Activated CD8-positive, alpha-beta memory T cell treated with anti-CD3 and anti-CD28 coated beads for 4 hours (primary cell): ENCODE measurements around the gene MTUS2.

Source experiments
- DNase-seq, 2 donors: peaks; one replicate each; pipeline ENCODE4 v3.0.0-alpha.2; 2020; ENCODE audit warnings: low read depth in 2 of 2

The MTUS2 gene

DNA sequence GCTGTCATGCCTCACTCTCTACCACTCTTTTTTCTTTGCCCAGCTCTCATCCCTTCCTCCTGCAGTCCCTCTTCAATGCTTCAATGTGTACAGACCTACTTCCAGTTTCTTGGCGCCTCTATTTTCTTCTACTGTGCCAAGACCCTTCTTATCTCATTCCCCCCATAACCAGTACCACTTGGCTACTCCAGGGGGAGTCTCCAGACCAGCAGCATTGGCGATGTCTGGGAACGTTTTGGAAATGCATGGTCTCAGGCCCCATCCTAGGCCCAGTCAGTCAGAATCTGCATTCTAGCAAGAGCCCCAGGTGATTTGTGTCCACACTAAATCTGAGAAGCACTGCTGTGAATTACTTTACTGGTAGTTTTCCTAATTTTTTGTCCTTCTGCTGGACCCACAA is 577.1 kb downstream of the MTUS2 start:
- DNase-seq = no peak

DNA sequence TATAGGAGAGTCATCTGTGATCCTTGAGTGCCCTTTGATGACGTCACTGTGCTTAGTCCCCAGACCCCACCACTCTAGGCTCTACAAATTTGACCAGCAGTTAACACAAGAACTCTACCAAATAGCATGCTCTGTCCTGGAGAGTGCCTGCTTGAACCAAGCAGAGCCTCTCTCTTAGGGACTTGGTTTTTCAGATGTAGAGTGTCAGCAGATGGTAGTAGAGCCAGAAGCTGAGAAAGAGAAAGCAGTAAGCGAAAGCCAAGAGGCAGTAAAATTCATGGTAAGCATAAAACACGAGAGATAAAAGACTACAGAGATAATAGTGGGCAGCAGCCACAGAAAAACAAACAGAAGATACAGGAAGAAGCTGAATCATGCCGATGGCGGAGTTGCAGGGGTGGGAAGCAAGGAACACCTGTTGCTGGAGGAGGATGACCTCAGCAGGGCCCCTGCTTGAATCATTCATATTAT is 582.1 kb downstream of the MTUS2 start:
- no peak for DNase-seq

DNA sequence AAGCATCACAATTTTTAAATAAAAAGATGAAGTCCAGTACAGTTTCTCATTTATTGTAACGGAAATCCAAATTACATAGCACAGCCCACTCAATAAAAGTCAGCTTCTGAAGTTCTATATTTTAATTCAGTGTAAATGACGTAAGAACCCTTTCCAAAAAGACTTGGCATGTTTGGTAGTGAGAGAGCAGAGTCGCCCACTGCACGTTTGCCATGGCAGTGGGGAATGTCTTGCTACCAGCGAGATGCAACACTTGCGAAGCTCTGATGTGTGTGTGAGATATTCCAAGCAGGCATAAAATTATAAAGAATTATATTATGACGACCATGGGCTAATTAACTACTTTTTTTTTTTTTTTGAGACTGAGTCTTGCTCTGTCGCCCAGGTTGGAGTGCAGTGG is 585.3 kb downstream of the MTUS2 start:
- no peak for DNase-seq

- no peak for DNase-seq
These were observed 591.3 kb downstream of the MTUS2 start for GRCh38 chr13:29411481-29411880.

- DNase-seq = no peak
These were observed 597.9 kb downstream of the MTUS2 start for GRCh38 chr13:29418026-29418425.

- DNase-seq = no peak
These were observed 601.0 kb downstream of the MTUS2 start for GRCh38 chr13:29421118-29421517.

- no peak for DNase-seq
These were observed 601.9 kb downstream of the MTUS2 start for GRCh38 chr13:29422015-29422414.

DNA sequence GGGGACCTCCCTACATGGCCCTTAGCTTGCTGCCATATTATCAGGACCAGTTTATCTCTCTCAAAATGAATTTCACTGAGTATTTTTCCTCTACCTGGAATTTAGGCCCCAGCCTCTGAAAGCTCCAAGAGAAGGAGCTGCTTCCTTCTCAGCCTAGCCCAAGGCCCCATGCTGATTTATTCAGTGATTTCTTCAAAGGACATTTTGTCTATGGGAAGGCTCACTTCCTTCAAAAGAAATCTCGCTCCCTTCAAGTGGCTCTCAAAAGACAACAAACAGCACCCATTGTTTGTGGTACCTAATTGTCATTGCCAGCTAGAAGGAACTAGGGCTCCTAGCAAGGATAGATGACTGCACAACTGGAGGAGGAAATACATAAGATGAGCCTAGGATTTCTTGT is 602.9 kb downstream of the MTUS2 start:
- DNase-seq = no peak

- DNase-seq = no peak
These were observed 607.8 kb downstream of the MTUS2 start for GRCh38 chr13:29427937-29428309.

DNA sequence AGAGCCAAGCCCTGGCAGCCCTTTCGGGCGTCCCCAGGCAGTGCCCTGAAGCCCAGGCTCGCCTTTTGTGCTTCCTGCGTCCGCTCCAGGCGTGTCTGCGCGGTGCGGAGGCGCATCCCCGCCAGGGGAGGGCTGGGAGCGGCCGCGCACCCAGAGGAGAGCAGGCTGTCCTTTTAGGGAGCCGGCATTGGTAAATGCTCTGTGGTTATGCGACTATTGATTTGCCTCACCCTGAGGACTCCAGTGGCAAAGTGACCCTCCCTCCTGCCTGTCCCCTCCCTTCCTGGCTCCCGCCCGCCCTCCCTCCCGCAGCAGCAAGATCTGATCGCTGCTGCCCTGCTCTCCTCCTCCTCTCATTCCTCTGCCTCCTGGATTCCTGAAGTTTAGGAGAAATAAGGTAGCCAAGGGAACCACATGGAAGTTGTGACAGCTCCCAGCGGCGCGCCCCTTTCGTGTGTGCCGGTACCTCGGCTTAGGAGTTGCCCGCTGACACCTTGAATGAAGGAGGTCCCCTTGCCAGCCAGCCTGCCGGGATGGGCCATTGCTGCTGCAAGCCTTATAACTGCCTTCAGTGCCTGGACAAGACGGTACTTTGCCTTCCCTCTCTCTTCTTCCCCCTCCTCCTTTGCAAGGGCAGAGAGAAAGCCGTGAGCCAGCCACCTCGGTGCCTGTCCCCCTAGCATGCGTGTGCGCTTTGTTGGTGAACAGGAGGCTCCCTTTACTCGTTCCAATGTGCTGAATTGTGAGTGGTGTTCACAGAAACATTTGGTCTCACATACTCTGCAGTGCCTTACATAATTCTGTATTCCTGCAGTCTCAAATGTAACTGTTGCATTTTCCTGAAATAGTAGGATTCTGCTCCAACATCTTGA is 608.4 kb downstream of the MTUS2 start:
- DNase-seq = no peak

GRCh38 chr13:29429286-29429900 is 609.3 kb downstream of the MTUS2 start:
- DNase-seq = no peak

DNA sequence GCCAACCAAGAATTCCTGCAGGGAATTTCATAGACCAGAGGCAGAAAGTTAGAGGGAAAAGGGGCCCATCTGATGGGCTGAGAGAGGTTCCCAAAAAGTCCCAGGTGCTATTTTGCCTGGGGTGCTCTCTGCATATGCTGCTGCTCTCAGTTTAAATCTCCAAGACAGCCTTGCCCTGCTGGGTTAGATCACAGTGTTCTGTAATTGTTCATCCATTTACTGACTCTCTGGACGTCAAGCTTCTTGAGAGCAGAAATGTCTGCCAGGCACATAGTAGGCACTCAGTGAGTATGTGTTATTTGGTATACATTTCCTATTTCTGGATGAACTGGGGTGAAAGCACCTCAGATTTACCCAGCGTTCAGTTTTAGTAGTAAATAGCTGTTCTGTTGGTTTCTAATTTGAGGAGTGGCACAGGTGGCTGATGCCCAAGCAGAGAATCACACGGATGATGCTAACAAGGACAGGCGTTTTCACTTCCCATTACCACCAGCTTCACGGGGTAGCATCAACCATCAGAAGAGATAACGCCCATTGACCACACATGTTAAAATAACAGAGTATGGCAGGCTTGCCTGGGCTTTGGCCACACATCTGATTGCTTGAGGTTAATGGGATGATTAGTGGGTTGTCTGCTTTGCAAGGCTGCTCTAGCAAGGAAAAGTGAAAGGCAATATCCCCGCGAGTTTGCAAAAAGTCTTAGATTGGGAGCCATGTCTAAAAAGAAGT is 614.2 kb downstream of the MTUS2 start:
- DNase-seq = no peak

- DNase-seq = no peak
These were observed 615.2 kb downstream of the MTUS2 start for GRCh38 chr13:29435125-29435911.

DNA sequence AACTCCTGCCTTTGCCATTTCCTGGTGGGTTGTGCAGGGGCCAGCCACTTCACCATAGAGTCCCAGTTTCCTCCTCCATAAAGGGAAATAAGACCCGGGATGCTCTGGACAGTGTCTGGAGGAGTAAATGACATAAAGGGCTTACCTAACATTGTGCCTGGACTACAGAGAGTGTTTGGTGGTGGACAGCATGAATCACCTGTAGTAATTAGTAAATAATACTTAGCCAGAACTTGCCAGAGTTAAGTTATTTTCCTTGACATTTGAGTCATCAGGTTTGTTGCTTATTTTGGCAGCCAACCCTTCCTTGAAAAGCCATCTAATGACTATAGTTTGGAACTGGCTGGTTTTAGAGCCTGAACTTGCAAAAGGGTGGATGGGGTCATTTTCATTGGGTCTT is 616.2 kb downstream of the MTUS2 start:
- DNase-seq = no peak

DNA sequence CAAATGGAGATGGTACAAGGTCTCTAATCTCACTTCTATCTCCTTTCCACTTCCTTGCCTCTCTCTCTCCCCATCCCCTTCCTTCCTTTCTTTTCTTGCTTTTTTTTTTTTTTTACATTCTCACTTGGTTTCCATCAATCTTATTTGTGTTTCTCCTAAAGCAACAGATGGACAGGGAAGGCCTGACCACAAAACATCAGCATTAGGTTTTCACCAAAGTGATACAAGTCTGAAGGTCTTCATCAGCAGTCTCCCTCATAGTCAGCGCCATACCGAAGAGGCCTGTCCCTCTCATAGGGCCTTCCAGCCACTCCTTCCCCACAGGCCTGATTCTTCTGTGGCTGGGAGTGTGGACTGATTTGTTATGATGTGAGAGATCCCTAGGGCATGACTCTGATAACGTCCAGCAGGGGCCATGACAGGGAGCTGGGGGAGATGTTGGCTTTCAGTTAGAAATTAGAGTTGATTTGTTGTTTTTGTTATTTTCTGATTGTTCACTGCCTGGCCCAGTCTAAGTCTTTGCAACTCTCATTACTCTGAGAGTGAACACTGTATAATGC is 616.7 kb downstream of the MTUS2 start:
- no peak for DNase-seq

DNA sequence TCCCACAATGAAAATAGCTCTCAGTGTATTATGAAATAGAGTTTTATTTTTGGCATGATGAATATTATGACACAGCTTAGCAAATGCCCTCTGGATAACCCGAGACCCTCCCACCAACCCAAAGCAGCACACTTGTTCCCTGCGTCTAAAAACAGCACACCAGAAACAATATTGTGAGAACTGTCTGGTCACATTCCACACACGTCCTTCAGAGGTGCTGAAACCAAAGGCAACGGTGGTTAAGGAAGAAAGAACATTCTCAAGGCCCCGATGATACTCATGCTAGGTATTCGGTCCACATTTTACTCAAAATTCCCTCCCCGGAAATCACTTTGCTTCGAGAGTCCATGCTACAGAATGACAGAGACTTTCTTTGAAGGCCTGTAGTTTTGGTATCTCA is 618.6 kb downstream of the MTUS2 start:
- DNase-seq = no peak

GRCh38 chr13:29439601-29440388 is 619.7 kb downstream of the MTUS2 start:
- no peak for DNase-seq

- no peak for DNase-seq
These were observed 621.2 kb downstream of the MTUS2 start for GRCh38 chr13:29441306-29441705.

- no peak for DNase-seq
These were observed 625.9 kb downstream of the MTUS2 start for GRCh38 chr13:29446016-29446415.

DNA sequence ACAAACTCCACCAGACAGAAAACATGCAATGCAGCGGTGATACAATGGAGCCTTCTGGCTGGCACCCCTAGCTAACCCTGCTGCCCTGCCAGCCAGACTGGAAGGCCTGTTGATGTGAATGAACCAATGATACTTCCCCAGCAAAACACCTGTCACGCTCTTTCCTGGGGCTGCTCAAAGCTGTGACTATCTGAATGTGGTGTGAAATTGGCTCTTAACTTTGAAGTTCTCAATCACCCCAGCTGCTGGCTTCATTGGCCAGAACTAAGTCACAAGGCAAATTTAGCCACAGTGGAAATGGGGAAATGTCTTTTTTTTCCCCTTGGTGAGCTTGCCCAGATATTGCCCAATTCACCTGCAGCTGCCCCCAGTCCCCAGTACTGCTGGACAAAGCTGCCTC is 628.0 kb downstream of the MTUS2 start:
- DNase-seq = no peak

GRCh38 chr13:29449726-29450125 is 629.6 kb downstream of the MTUS2 start:
- DNase-seq = no peak
